Right atrium auricular region (tissue), 2 donors: ENCODE data around the gene GRPEL1. TPM values are rescaled to one million over a fixed set of nuclear protein-coding genes. Genes with fewer than 3 reads are reported as not detected.

Experiments used
- DNase-seq: peaks from one replicate; pipeline ENCODE4 v3.0.0-alpha.2; 2019; ENCODE audit warnings: low spot score
- H3K27ac ChIP-seq, 2 donors: fragments of 200-600 bp; sonication (generic); 1 replicate in 1 of 2; 2 replicates in 1 of 2; pipeline ENCODE4 v1.5.1; 2016 to 2019
- H3K27me3 ChIP-seq, 2 donors: fragments of 200-600 bp; sonication (generic); one replicate each; pipeline versions ENCODE4 v1.5.1 to v1.6.0; 2017 to 2019
- H3K36me3 ChIP-seq: fragments of 200-600 bp; sonication (generic); one replicate; pipeline ENCODE4 v1.5.1; 2016
- H3K4me1 ChIP-seq, 2 donors: fragments of 200-600 bp; sonication (generic); one replicate each; pipeline versions ENCODE4 v1.5.1 to v1.6.0; 2017 to 2019
- H3K4me3 ChIP-seq, 2 donors: fragments of 200-600 bp; sonication (generic); 1 replicate in 1 of 2; 2 replicates in 1 of 2; pipeline ENCODE4 v1.5.1; 2017 to 2019; ENCODE audit warnings: mild to moderate bottlenecking in 1 of 2, moderate library complexity in 1 of 2
- H3K9me3 ChIP-seq, 2 donors: fragments of 200-600 bp; sonication (generic); one replicate each; pipeline ENCODE4 v1.5.1; 2019
- CTCF ChIP-seq, 2 donors: fragments of 200-600 bp; sonication (generic); IDR thresholded peaks; one replicate each; pipeline ENCODE4 v1.5.1; 2019; ENCODE audit warnings: antibody characterized with exemption in 2 of 2
- total RNA-seq, 2 donors: library from RNA; depleted of rRNA; stranded (reverse); fragments of >200 nt; gene quantifications; one replicate each; pipeline ENCODE4 v1.1.0, GENCODE V29; 2016

The GRPEL1 gene
- total RNA-seq, 2 donors from 2014 or later: 17.8 to 18.4 TPM

- Histone ChIP-seq H3K4me1 (no peaks in the 10 kb centered on the region), H3K36me3 (no peaks in the 10 kb centered on the region), H3K9me3 (no peaks in the 10 kb centered on the region), H3K4me3 (no peak overlapping the region), H3K27ac (no peak overlapping the region), H3K27me3 (no peaks in the 10 kb centered on the region)
- DNase-seq: no peak
- TF ChIP-seq CTCF (IDR thresholded peaks at IDR 0.05): no peak
Measured at GRCh38 chr4:7110546-7110945, 42.7 kb upstream of the GRPEL1 start.

- TF ChIP-seq CTCF (IDR thresholded peaks at IDR 0.05): no peak
- Histone ChIP-seq H3K4me3 (no peak overlapping the region), H3K27ac (no peak overlapping the region), H3K36me3 (no peaks in the 10 kb centered on the region), H3K9me3 (no peaks in the 10 kb centered on the region), H3K27me3 (no peaks in the 10 kb centered on the region), H3K4me1 (no peaks in the 10 kb centered on the region)
- no peak for DNase-seq
Measured at GRCh38 chr4:7109169-7109568, 41.3 kb upstream of the GRPEL1 start.

GRCh38 chr4:7108660-7109059 is 40.8 kb upstream of the GRPEL1 start:
- Histone ChIP-seq H3K36me3 (no peaks in the 10 kb centered on the region), H3K9me3 (no peaks in the 10 kb centered on the region), H3K27me3 (no peaks in the 10 kb centered on the region), H3K27ac (no peak overlapping the region), H3K4me3 (no peak overlapping the region), H3K4me1 (peaks cover 0 to 5% of the 10 kb centered on the region in 2 donors)
- DNase-seq: no peak
- no peak for TF ChIP-seq CTCF (IDR thresholded peaks at IDR 0.05)

GRCh38 chr4:7108046-7108625 is 40.3 kb upstream of the GRPEL1 start:
- Histone ChIP-seq H3K4me1 (peaks cover 0 to 9% of the 10 kb centered on the region in 2 donors), H3K27me3 (no peaks in the 10 kb centered on the region), H3K27ac (no peak overlapping the region), H3K4me3 (no peak overlapping the region), H3K36me3 (no peaks in the 10 kb centered on the region), H3K9me3 (no peaks in the 10 kb centered on the region)
- no peak for DNase-seq
- no peak for TF ChIP-seq CTCF (IDR thresholded peaks at IDR 0.05)

- Histone ChIP-seq H3K4me1 (peaks cover 0 to 15% of the 10 kb centered on the region in 2 donors), H3K9me3 (no peaks in the 10 kb centered on the region), H3K36me3 (no peaks in the 10 kb centered on the region), H3K27me3 (no peaks in the 10 kb centered on the region), H3K4me3 (no peak overlapping the region), H3K27ac (no peak overlapping the region)
- DNase-seq: no peak
- TF ChIP-seq CTCF (IDR thresholded peaks at IDR 0.05): no peak
Measured at GRCh38 chr4:7107166-7107905, 39.5 kb upstream of the GRPEL1 start.
